HL-60 (cell line): ENCODE data around the gene CNPY2.
"Not testable (repeated sequence)": the region's sequence is repeated elsewhere in the genome, so short reads cannot be mapped to it uniquely, and the experiment has no call there.

Experiments used
- DNase-seq, 2 experiments: peaks; one replicate each; pipeline ENCODE4 v3.0.0-alpha.2; 2010 to 2020; ENCODE audit warnings: low read depth in 1 of 2, low spot score in 1 of 2
- H3K27ac ChIP-seq: fragments of 250-450 bp; sonication (Bioruptor Pico); replicated peaks from 2 replicates; pipeline ENCODE4 v1.5.1; 2020; ENCODE audit warnings: mild to moderate bottlenecking, moderate library complexity
- H3K27me3 ChIP-seq: fragments of 250-450 bp; sonication (Bioruptor Pico); 2 replicates; pipeline ENCODE4 v1.5.1; 2021; ENCODE audit warnings: mild to moderate bottlenecking, moderate library complexity; ENCODE audit not compliant: insufficient read depth, poor library complexity, severe bottlenecking
- H3K4me3 ChIP-seq: replicated peaks from 2 replicates; pipeline ENCODE4 v1.5.1; 2011; ENCODE audit warnings: mild to moderate bottlenecking, control low read depth, low read length; ENCODE audit not compliant: insufficient read depth
- CTCF ChIP-seq: IDR thresholded peaks from one replicate; pipeline ENCODE4 v1.5.1; 2011; ENCODE audit warnings: low read length, control low read depth, inconsistent platforms; ENCODE audit not compliant: insufficient read depth
- GABPA ChIP-seq: IDR thresholded peaks from 2 replicates; pipeline ENCODE4 v1.6.1; 2012; ENCODE audit warnings: low read depth
- POLR2AphosphoS5 ChIP-seq: IDR thresholded peaks from 2 replicates; pipeline ENCODE4 v1.6.1; 2012; ENCODE audit warnings: low read depth
- REST ChIP-seq: IDR thresholded peaks from 2 replicates; pipeline ENCODE4 v1.6.1; 2012; ENCODE audit warnings: low read depth; ENCODE audit not compliant: insufficient replicate concordance
- SPI1 ChIP-seq: IDR thresholded peaks from 2 replicates; pipeline ENCODE4 v1.6.1; 2012; ENCODE audit warnings: low read depth, mild to moderate bottlenecking, borderline replicate concordance

CNPY2 gene

GRCh38 chr12:56350662-56351061, 34.9 kb upstream of the CNPY2 start:
- TF ChIP-seq POLR2AphosphoS5 (no peak), GABPA (no peak), CTCF (no peak), REST (no peak), SPI1 (no peak)
- H3K27ac ChIP-seq: no peak overlapping the region
- H3K27me3 ChIP-seq: no peaks in the 10 kb centered on the region
- no peak overlapping the region for H3K4me3 ChIP-seq
- DNase-seq: no peak

GRCh38 chr12:56348776-56349175, 33.0 kb upstream of the CNPY2 start:
- DNase-seq: no peak
- no peak overlapping the region for H3K4me3 ChIP-seq
- TF ChIP-seq POLR2AphosphoS5 (no peak), GABPA (no peak), REST (no peak), CTCF (no peak), SPI1 (no peak)

GRCh38 chr12:56347255-56347654, 31.5 kb upstream of the CNPY2 start:
- not testable (repeated sequence) for H3K27ac ChIP-seq, H3K4me3 ChIP-seq, DNase-seq, H3K27me3 ChIP-seq

More at GRCh38 chr12:56348776-56349175, 33.0 kb upstream of the CNPY2 start:
- no peaks in the 10 kb centered on the region for H3K27me3 ChIP-seq
- H3K27ac ChIP-seq: no peak overlapping the region

- DNase-seq: no peak
- H3K27ac ChIP-seq: no peak overlapping the region
- no peak overlapping the region for H3K4me3 ChIP-seq
- H3K27me3 ChIP-seq: no peaks in the 10 kb centered on the region
- TF ChIP-seq GABPA (no peak), CTCF (peak; percentile 13), REST (no peak)
Measured at GRCh38 chr12:56346675-56347074, 30.9 kb upstream of the CNPY2 start.

GRCh38 chr12:56342290-56342689, 26.5 kb upstream of the CNPY2 start:
- not testable (repeated sequence) for DNase-seq, H3K27ac ChIP-seq, H3K4me3 ChIP-seq

More at GRCh38 chr12:56342290-56342689, 26.5 kb upstream of the CNPY2 start:
- H3K27me3 ChIP-seq: not testable (repeated sequence)
